Mesenchymal stem cell (in vitro differentiated cells and primary cell): ENCODE results near the gene ZFPM1.

ENCODE experiments used
- DNase-seq: peaks from one replicate; pipeline ENCODE4 v3.0.0-alpha.2; 2013
- H2AFZ ChIP-seq: one replicate; pipeline ENCODE4 v1.6.1; 2013; ENCODE audit warnings: low read depth, mild to moderate bottlenecking, control low read depth, inconsistent platforms, low read length, moderate library complexity
- H2AK5ac ChIP-seq: 2 replicates; pipeline ENCODE4 v1.6.1; 2013; ENCODE audit warnings: low read length, moderate library complexity, mild to moderate bottlenecking, inconsistent platforms; ENCODE audit not compliant: severe bottlenecking
- H2BK120ac ChIP-seq: one replicate; pipeline ENCODE4 v1.6.1; 2013; ENCODE audit warnings: low read depth, mild to moderate bottlenecking, inconsistent platforms, low read length, moderate library complexity
- H2BK12ac ChIP-seq, 2 experiments: one replicate each; pipeline ENCODE4 v1.6.1; 2013; ENCODE audit warnings: inconsistent platforms in 2 of 2, low read length in 2 of 2, mild to moderate bottlenecking in 2 of 2, moderate library complexity in 2 of 2, control low read depth in 1 of 2
- H2BK15ac ChIP-seq: one replicate; pipeline ENCODE4 v1.6.1; 2013; ENCODE audit warnings: mild to moderate bottlenecking, low read depth, inconsistent platforms; ENCODE audit not compliant: poor library complexity, severe bottlenecking
- H2BK5ac ChIP-seq: 2 replicates; pipeline ENCODE4 v1.6.1; 2013; ENCODE audit warnings: low read depth, mild to moderate bottlenecking, low read length, control low read depth, inconsistent platforms; ENCODE audit not compliant: poor library complexity, severe bottlenecking
- H3K14ac ChIP-seq, 2 experiments: one replicate each; pipeline ENCODE4 v1.6.1; 2013; ENCODE audit warnings: inconsistent platforms in 2 of 2, low read length in 2 of 2, control low read depth in 1 of 2, mild to moderate bottlenecking in 1 of 2, moderate library complexity in 1 of 2
- H3K18ac ChIP-seq, 2 experiments: one replicate each; pipeline ENCODE4 v1.6.1; 2013; ENCODE audit warnings: inconsistent platforms in 2 of 2, low read length in 2 of 2, control low read depth in 1 of 2, low read depth in 1 of 2, mild to moderate bottlenecking in 1 of 2
- H3K23ac ChIP-seq, 2 experiments: one replicate each; pipeline ENCODE4 v1.6.1; 2013; ENCODE audit warnings: inconsistent platforms in 2 of 2, low read length in 2 of 2, mild to moderate bottlenecking in 2 of 2, moderate library complexity in 2 of 2, control low read depth in 1 of 2
- H3K27ac ChIP-seq: 2 replicates; pipeline ENCODE4 v1.5.1; 2013; ENCODE audit warnings: mild to moderate bottlenecking, moderate library complexity, low read length, control low read depth, inconsistent platforms; ENCODE audit not compliant: poor library complexity, severe bottlenecking
- H3K27me3 ChIP-seq, 2 experiments: 2 replicates each; pipeline versions ENCODE4 v1.6.1 to v1.7.0; 2013; ENCODE audit warnings: low read length in 2 of 2, mild to moderate bottlenecking in 2 of 2, moderate library complexity in 2 of 2, control low read depth in 1 of 2, inconsistent platforms in 1 of 2; ENCODE audit not compliant: control insufficient read depth in 1 of 2, insufficient read depth in 1 of 2
- H3K36me3 ChIP-seq, 2 experiments: 2 replicates each; pipeline versions ENCODE4 v1.6.1 to v1.7.0; 2013; ENCODE audit warnings: low read length in 2 of 2, control low read depth in 1 of 2, inconsistent platforms in 1 of 2, low read depth in 1 of 2, mild to moderate bottlenecking in 1 of 2; ENCODE audit not compliant: insufficient read depth in 2 of 2, control insufficient read depth in 1 of 2
- H3K4ac ChIP-seq, 2 experiments: one replicate each; pipeline ENCODE4 v1.6.1; 2013; ENCODE audit warnings: inconsistent platforms in 2 of 2, low read length in 2 of 2, mild to moderate bottlenecking in 2 of 2, moderate library complexity in 2 of 2, control low read depth in 1 of 2, low read depth in 1 of 2
- H3K4me1 ChIP-seq: 2 replicates; pipeline ENCODE4 v1.6.1; 2013; ENCODE audit warnings: low read depth, low read length, control low read depth; ENCODE audit not compliant: control insufficient read depth, insufficient read depth
- H3K4me2 ChIP-seq: 2 replicates; pipeline ENCODE4 v1.6.1; 2013; ENCODE audit warnings: low read length, mild to moderate bottlenecking, inconsistent platforms; ENCODE audit not compliant: poor library complexity, severe bottlenecking
- H3K4me3 ChIP-seq, 2 experiments: 2 replicates each; pipeline versions ENCODE4 v1.5.1 to v1.7.0; 2013; ENCODE audit warnings: low read length in 2 of 2, mild to moderate bottlenecking in 2 of 2, control low read depth in 1 of 2, low read depth in 1 of 2; ENCODE audit not compliant: insufficient read depth in 1 of 2
- H3K79me1 ChIP-seq: replicated peaks from 2 replicates; pipeline ENCODE4 v1.6.1; 2013; ENCODE audit warnings: mild to moderate bottlenecking, control low read depth, low read length, inconsistent platforms; ENCODE audit not compliant: poor library complexity, severe bottlenecking
- H3K9ac ChIP-seq: 2 replicates; pipeline ENCODE4 v1.7.0; 2013; ENCODE audit warnings: mild to moderate bottlenecking, low read length, moderate library complexity
- H3K9me3 ChIP-seq: 2 replicates; pipeline ENCODE4 v1.7.0; 2013; ENCODE audit warnings: mild to moderate bottlenecking, low read length; ENCODE audit not compliant: control insufficient read depth
- H4K8ac ChIP-seq: one replicate; pipeline ENCODE4 v1.6.1; 2013; ENCODE audit warnings: inconsistent platforms, mild to moderate bottlenecking, low read length, moderate library complexity
- H4K91ac ChIP-seq: one replicate; pipeline ENCODE4 v1.6.1; 2013; ENCODE audit warnings: mild to moderate bottlenecking, low read length, inconsistent platforms
- WGBS: methylation state at CpG from one replicate; pipeline ENCODE4 v1.1.7; 2013; ENCODE audit warnings: mixed read lengths; 5-methylcytosine and 5-hydroxymethylcytosine counted together

The ZFPM1 gene

DNA sequence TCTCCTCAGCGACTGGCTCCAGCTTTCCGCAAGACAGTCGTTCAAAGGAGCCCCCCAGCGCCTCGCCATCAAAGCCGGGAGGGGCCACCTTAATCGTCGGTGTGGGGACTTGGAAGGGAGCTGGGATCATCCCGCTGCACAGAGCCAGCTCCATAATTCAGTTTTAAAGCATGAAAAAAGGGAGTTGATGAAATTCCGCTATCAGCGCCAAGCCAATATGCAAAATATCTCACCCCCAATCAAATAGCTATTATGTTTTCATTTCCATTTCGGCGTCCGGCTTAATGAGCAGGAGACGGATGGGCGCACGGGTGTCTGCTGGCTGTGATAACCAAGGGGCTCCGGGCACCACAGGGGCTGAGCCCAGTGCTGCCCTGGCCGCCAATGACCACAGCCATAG, 27.7 kb downstream of the ZFPM1 start:
- Histone ChIP-seq H2BK15ac (no peak overlapping the region), H3K27me3 (no peaks in the 10 kb centered on the region), H3K14ac (no peak overlapping the region), H2BK5ac (no peak overlapping the region), H2AFZ (no peak overlapping the region), H3K27ac (no peak overlapping the region), H3K36me3 (peaks cover 0 to 14% of the 10 kb centered on the region in 2 experiments), H3K4me2 (no peak overlapping the region), H4K8ac (no peak overlapping the region), H3K18ac (no peak overlapping the region), H3K4ac (no peak overlapping the region), H3K23ac (no peak overlapping the region), H3K79me1 (peaks cover 20% of the 10 kb centered on the region), H2BK12ac (no peak overlapping the region), H3K4me1 (peaks cover 15% of the 10 kb centered on the region), H3K4me3 (peak overlapping the region in 1 of 2 experiments; percentile 1), H3K9ac (no peak overlapping the region), H4K91ac (no peak overlapping the region), H2BK120ac (no peak overlapping the region), H3K9me3 (no peaks in the 10 kb centered on the region), H2AK5ac (no peak overlapping the region)
- DNase-seq = no peak
- WGBS = 87% methylated on average over 19 of the region's 19 CpGs

DNA sequence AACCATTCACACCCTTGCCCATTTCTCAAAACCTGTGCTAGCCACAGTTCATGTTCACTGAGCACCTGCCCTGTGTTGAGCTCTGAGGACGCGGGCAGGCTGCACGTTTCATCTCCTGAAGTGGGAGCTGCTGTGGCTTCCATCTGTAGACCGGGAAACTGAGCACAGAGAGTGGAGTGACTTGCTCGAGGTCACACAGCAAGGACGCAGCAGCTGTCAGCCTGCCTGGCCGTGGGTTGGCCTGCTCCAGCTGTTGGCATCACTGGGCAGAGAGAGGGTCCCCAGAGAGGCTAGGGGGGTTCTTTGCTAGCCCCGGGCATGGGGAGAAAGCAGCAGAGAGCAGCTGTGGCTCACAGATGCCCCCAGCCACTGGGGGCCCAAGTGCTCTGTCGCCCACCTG, 28.8 kb downstream of the ZFPM1 start:
- 85% methylated on average over 9 of the region's 9 CpGs for WGBS
- no peak overlapping the region for H3K27ac ChIP-seq
- no peak overlapping the region for H2BK5ac ChIP-seq
- H3K14ac ChIP-seq = no peak overlapping the region
- no peak overlapping the region for H2AK5ac ChIP-seq
- H2BK12ac ChIP-seq = no peak overlapping the region
- H3K4ac ChIP-seq = no peak overlapping the region
- no peak overlapping the region for H4K8ac ChIP-seq
- H3K18ac ChIP-seq = no peak overlapping the region
- H3K9ac ChIP-seq = no peak overlapping the region
- H2AFZ ChIP-seq = no peak overlapping the region
- H2BK15ac ChIP-seq = no peak overlapping the region
- H2BK120ac ChIP-seq = no peak overlapping the region
- no peak for DNase-seq
- no peak overlapping the region for H3K4me3 ChIP-seq
- peaks cover 0 to 22% of the 10 kb centered on the region in 2 experiments for H3K36me3 ChIP-seq
- H3K79me1 ChIP-seq = peaks cover 19% of the 10 kb centered on the region
- no peaks in the 10 kb centered on the region for H3K9me3 ChIP-seq
- peaks cover 15% of the 10 kb centered on the region for H3K4me1 ChIP-seq
- no peak overlapping the region for H3K4me2 ChIP-seq
- no peak overlapping the region for H4K91ac ChIP-seq
- H3K27me3 ChIP-seq = no peaks in the 10 kb centered on the region
- no peak overlapping the region for H3K23ac ChIP-seq

DNA sequence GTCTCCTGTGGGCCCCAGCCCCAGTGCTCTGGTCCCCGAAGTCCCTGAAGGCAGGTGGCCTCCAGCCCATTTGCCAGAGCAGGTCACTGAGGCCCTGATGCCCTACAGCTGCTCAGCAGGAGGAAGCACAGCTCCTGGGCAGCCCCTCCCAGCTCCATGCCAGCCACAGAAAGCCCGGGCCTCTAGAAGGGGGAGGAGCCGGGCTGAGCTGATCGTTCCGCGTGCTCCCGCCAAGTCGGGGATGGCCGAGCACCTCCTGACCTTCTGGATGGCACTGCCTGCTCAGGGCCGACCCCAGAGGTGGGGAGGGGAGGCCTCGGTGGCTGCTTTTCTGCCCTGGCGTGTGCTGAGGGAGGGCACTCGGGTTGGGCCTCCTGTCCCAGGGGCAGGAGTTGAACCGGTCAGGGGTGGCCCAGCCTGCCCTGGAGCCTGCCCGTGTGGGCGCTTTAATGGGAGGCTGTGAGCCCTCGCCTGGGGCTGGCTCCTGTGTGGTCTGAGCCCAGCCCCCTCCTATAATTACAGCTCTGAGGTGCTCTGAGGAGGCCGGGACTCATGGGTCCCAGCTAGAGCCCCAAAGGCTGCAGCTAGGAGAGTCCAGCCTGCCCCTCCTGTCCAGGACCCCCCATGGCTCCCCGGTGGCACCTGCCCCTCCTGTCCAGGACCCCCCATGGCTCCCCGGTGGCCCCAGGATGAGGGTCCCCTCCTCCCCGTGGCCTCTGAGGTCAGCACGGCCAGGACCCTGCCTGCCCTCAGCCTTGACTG, 29.7 kb downstream of the ZFPM1 start:
- 73% methylated on average over 22 of the region's 22 CpGs for WGBS
- no peak for DNase-seq
- peaks cover 17% of the 10 kb centered on the region for H3K79me1 ChIP-seq

DNA sequence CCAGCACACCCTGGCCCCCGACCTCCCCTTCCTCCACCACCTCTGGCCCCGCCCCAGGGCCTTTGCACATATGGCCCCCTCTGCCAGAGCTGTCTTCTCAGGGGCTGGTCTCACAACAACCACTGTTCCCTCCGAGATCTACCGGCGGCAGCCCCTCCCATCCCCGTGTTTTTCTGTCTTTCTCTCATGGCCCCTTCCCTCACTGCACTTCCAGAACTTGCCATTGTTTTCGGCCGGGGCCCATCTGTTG, 30.2 kb downstream of the ZFPM1 start:
- no peak overlapping the region for H2AK5ac ChIP-seq
- no peak overlapping the region for H2BK15ac ChIP-seq
- peaks cover 10% of the 10 kb centered on the region for H3K4me1 ChIP-seq
- H4K91ac ChIP-seq = no peak overlapping the region
- no peak overlapping the region for H3K18ac ChIP-seq
- no peak overlapping the region for H2BK5ac ChIP-seq
- H3K14ac ChIP-seq = no peak overlapping the region
- H2BK12ac ChIP-seq = no peak overlapping the region
- no peaks in the 10 kb centered on the region for H3K27me3 ChIP-seq
- no peak overlapping the region for H3K4me3 ChIP-seq
- peaks cover 16% of the 10 kb centered on the region for H3K79me1 ChIP-seq
- H3K4ac ChIP-seq = no peak overlapping the region
- H4K8ac ChIP-seq = no peak overlapping the region
- H3K27ac ChIP-seq = no peak overlapping the region
- no peaks in the 10 kb centered on the region for H3K9me3 ChIP-seq
- H3K23ac ChIP-seq = no peak overlapping the region
- 85% methylated on average over 8 of the region's 8 CpGs for WGBS
- H3K9ac ChIP-seq = no peak overlapping the region
- peaks cover 0 to 24% of the 10 kb centered on the region in 2 experiments for H3K36me3 ChIP-seq
- no peak overlapping the region for H2AFZ ChIP-seq
- no peak overlapping the region for H3K4me2 ChIP-seq
- no peak overlapping the region for H2BK120ac ChIP-seq
- DNase-seq = no peak

More for the DNA sequence above, 29.7 kb downstream of the ZFPM1 start:
- Histone ChIP-seq H3K4me3 (peak overlapping the region in 1 of 2 experiments; percentile 8), H2AFZ (no peak overlapping the region), H3K27me3 (no peaks in the 10 kb centered on the region), H3K23ac (no peak overlapping the region), H4K91ac (no peak overlapping the region), H3K27ac (no peak overlapping the region), H3K4me1 (peaks cover 13% of the 10 kb centered on the region), H3K4me2 (no peak overlapping the region), H2BK12ac (no peak overlapping the region), H2BK5ac (no peak overlapping the region), H3K9ac (no peak overlapping the region), H2BK15ac (no peak overlapping the region), H2BK120ac (no peak overlapping the region), H3K36me3 (peaks cover 0 to 26% of the 10 kb centered on the region in 2 experiments), H2AK5ac (no peak overlapping the region), H3K9me3 (no peaks in the 10 kb centered on the region), H4K8ac (no peak overlapping the region), H3K4ac (no peak overlapping the region), H3K14ac (no peak overlapping the region), H3K18ac (no peak overlapping the region)
